ENCODE measurements around the gene BBX.

BBX gene

DNA sequence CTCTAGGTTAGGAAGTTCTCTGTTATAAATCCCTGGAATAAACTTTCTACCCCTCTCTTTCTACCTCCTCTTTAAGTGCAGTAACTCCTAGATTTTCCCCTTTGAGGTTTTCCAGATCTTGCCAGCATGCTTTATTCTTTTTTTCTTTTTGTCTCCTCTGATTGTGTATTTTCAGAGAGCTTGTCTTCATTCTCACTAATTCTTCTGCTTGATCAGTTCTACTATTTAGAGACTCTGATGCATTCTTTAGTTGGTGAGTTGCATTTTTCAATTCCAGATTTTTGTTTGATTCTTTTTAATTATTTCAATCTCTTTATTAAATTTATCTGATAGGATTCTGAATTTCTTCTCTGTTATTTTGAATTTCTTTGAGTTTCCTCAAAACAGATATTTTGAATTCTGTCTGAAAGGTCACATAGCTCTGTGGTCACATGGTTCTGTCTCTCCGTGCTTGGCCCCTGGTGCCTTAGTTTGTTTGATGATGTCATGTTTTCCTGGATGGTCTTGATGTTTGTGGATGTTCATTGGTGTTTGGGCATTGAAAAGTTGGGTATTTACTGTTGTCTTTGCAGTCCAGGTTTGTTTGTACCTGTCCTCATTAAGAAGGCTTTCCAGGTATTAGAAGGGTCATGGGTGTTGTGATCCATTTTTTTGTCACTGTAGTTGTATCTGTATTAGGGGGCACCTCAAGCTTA is 89.2 kb downstream of the BBX start:
- no peak for TF ChIP-seq EZH2 (IDR thresholded peaks at IDR 0.05; ENCODE audit: borderline replicate concordance, low read depth, low read length, severe bottlenecking)
- TF ChIP-seq, protein P1, sequence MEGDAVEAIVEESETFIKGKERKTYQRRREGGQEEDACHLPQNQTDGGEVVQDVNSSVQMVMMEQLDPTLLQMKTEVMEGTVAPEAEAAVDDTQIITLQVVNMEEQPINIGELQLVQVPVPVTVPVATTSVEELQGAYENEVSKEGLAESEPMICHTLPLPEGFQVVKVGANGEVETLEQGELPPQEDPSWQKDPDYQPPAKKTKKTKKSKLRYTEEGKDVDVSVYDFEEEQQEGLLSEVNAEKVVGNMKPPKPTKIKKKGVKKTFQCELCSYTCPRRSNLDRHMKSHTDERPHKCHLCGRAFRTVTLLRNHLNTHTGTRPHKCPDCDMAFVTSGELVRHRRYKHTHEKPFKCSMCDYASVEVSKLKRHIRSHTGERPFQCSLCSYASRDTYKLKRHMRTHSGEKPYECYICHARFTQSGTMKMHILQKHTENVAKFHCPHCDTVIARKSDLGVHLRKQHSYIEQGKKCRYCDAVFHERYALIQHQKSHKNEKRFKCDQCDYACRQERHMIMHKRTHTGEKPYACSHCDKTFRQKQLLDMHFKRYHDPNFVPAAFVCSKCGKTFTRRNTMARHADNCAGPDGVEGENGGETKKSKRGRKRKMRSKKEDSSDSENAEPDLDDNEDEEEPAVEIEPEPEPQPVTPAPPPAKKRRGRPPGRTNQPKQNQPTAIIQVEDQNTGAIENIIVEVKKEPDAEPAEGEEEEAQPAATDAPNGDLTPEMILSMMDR (IDR thresholded peaks at IDR 0.05; ENCODE audit: borderline replicate concordance, extremely low read depth, low read length, poor library complexity, severe bottlenecking): no peak
- no peak overlapping the region for H3K27ac ChIP-seq (ENCODE audit: low read length)
- H3K4me1 ChIP-seq (ENCODE audit: insufficient read depth, low read length): no peaks in the 10 kb centered on the region
- no peak for DNase-seq
- no peak overlapping the region for H3K4me3 ChIP-seq (ENCODE audit: low read depth in 1 of 2, low read length in 2 of 2)
- no peak overlapping the region for H3K9ac ChIP-seq (ENCODE audit: low read depth, low read length)
- no peak overlapping the region for H2AFZ ChIP-seq (ENCODE audit: low read depth, low read length)
- no peak overlapping the region for H3K4me2 ChIP-seq (ENCODE audit: insufficient read depth, low read length)
- peaks cover 2% of the 10 kb centered on the region; the same call in 1 of the 2 replicates for H4K20me1 ChIP-seq (ENCODE audit: insufficient read depth, low read length)
- peaks cover 53% of the 10 kb centered on the region for H3K79me2 ChIP-seq (ENCODE audit: insufficient read depth, low read length)
- no peak for ATAC-seq (ENCODE audit: insufficient read depth, low read depth)
- H3K27me3 ChIP-seq (ENCODE audit: insufficient read depth, low read length, poor library complexity): no peaks in the 10 kb centered on the region
- H3K36me3 ChIP-seq (ENCODE audit: insufficient read depth, low read length): no peaks in the 10 kb centered on the region
- no peaks in the 10 kb centered on the region for H3K9me3 ChIP-seq (ENCODE audit: insufficient read depth, low read length, severe bottlenecking)

DNA sequence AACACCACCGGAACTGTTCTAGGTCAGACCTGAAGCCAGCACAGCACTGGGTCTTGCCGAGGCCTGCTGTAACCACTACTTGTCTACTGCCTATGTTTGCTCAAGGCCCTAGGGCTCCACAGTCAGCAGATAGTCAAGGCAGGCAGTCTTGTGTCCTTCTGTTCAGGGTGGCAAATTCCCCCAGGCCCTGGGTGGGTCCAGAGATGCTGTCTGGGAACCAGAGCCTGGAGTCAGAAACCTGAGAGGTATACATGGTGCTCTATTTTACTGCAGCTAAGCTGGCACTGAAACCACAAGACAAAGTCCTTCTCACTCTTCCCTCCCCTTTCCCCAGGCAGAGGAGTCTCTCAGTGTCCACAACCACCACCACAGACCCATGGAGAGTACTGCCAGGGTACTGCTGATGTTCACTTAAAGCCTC is 89.9 kb downstream of the BBX start:
- Histone ChIP-seq H3K27ac (ENCODE audit: low read length) (no peak overlapping the region), H3K79me2 (ENCODE audit: insufficient read depth, low read length) (peaks cover 48% of the 10 kb centered on the region), H3K4me3 (ENCODE audit: low read depth in 1 of 2, low read length in 2 of 2) (no peak overlapping the region), H3K36me3 (ENCODE audit: insufficient read depth, low read length) (no peaks in the 10 kb centered on the region), H3K4me1 (ENCODE audit: insufficient read depth, low read length) (no peaks in the 10 kb centered on the region), H3K9ac (ENCODE audit: low read depth, low read length) (no peak overlapping the region), H3K9me3 (ENCODE audit: insufficient read depth, low read length, severe bottlenecking) (no peaks in the 10 kb centered on the region), H4K20me1 (ENCODE audit: insufficient read depth, low read length) (peaks cover 2% of the 10 kb centered on the region; the same call in 1 of the 2 replicates), H2AFZ (ENCODE audit: low read depth, low read length) (no peak overlapping the region), H3K27me3 (ENCODE audit: insufficient read depth, low read length, poor library complexity) (no peaks in the 10 kb centered on the region), H3K4me2 (ENCODE audit: insufficient read depth, low read length) (no peak overlapping the region)
- no peak for DNase-seq
- TF ChIP-seq EZH2 (IDR thresholded peaks at IDR 0.05; ENCODE audit: borderline replicate concordance, low read depth, low read length, severe bottlenecking): no peak
- TF ChIP-seq, protein P1 (IDR thresholded peaks at IDR 0.05; ENCODE audit: borderline replicate concordance, extremely low read depth, low read length, poor library complexity, severe bottlenecking): no peak
- 0 out of 3 replicates have a peak, but pooled peaks have one; percentile 31 for ATAC-seq (ENCODE audit: insufficient read depth, low read depth)

DNA sequence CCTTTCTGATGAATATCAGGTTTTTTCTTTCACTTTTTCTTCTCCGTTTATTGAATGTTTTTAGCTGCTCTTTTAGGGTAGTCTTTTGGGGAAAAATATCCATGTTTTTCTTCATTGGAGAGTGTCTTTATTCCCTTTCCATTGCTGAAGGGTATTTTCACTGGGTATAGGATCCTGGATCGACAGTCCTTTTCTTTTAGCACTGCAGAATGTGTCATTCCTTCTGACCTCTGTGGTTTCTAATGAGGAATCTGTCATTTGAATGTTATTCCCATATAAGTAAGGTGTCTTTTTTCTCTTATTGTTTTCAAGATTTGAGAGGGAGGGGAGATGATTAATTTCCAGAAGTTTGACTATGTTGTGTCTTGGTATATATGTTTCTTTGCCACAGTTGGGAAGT is 96.8 kb downstream of the BBX start:
- TF ChIP-seq EZH2 (IDR thresholded peaks at IDR 0.05; ENCODE audit: borderline replicate concordance, low read depth, low read length, severe bottlenecking): no peak
- TF ChIP-seq, protein P1 (IDR thresholded peaks at IDR 0.05; ENCODE audit: borderline replicate concordance, extremely low read depth, low read length, poor library complexity, severe bottlenecking): no peak
- H3K79me2 ChIP-seq (ENCODE audit: insufficient read depth, low read length): peaks cover 50% of the 10 kb centered on the region
- no peaks in the 10 kb centered on the region for H3K4me1 ChIP-seq (ENCODE audit: insufficient read depth, low read length)

More for the DNA sequence above, 96.8 kb downstream of the BBX start:
- DNase-seq (no peak), ATAC-seq (ENCODE audit: insufficient read depth, low read depth) (no peak)
- peaks cover 11% of the 10 kb centered on the region for H4K20me1 ChIP-seq (ENCODE audit: insufficient read depth, low read length)
- H3K27me3 ChIP-seq (ENCODE audit: insufficient read depth, low read length, poor library complexity): no peaks in the 10 kb centered on the region
- no peaks in the 10 kb centered on the region for H3K9me3 ChIP-seq (ENCODE audit: insufficient read depth, low read length, severe bottlenecking)
- H3K9ac ChIP-seq (ENCODE audit: low read depth, low read length): no peak overlapping the region
- H2AFZ ChIP-seq (ENCODE audit: low read depth, low read length): no peak overlapping the region
- no peak overlapping the region for H3K4me3 ChIP-seq (ENCODE audit: low read depth in 1 of 2, low read length in 2 of 2)
- no peak overlapping the region for H3K4me2 ChIP-seq (ENCODE audit: insufficient read depth, low read length)
- no peaks in the 10 kb centered on the region for H3K36me3 ChIP-seq (ENCODE audit: insufficient read depth, low read length)
- no peak overlapping the region for H3K27ac ChIP-seq (ENCODE audit: low read length)

All from DND-41 (cell line).